ENCODE results near the gene SLC35G6.
"Not testable (repeated sequence)": the region's sequence is repeated elsewhere in the genome, so short reads cannot be mapped to it uniquely, and the experiment has no call there.

SLC35G6 gene

GRCh38 chr17:7460850-7461660 lies 20.2 kb upstream of the SLC35G6 start:
- DNase-seq = no peak

DNA sequence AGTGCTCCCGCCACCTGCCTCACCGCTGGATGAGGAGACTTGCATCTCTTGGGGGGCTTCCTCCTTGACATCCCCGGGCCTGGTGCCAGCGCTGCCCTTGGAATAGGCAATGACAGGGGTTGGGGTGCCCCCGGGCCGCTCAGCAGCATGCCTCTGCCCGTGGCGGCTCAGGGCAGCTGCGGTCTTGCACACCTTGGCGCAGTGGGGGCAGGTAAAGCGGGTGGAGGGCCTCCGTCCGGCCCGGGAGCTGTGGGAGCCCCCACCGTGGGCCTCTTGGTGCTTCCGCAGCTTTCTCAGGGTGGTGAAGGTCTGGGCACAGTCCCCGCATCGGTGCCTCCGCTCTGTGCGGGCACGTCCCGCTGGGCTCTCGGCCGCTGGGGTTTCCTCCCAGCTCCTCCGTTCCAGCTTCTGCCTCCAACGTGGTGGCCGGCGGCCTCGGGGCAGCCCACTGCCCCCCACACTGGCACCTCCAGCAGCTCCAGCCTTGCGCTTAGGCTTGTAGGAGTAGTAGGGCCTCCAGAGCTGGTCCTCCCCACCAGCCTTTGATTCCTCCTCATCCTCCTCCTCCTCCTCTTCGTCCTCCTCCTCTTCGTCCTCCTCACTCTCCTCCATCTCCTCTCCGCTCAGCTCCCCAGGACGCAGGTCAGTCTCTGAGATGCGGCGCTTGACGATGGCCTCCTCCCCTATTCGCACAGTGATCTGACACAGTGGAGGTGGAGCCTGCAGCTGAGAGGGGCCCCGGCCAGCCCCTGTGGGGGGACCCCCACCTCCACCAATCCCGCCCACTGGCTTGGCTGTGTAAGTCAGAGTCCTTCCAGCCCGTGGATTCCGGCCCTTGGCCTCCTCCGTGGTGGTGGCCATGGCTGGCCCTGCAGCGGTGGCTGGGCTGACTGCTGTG lies 18.5 kb upstream of the SLC35G6 start:
- DNase-seq = no peak

DNA sequence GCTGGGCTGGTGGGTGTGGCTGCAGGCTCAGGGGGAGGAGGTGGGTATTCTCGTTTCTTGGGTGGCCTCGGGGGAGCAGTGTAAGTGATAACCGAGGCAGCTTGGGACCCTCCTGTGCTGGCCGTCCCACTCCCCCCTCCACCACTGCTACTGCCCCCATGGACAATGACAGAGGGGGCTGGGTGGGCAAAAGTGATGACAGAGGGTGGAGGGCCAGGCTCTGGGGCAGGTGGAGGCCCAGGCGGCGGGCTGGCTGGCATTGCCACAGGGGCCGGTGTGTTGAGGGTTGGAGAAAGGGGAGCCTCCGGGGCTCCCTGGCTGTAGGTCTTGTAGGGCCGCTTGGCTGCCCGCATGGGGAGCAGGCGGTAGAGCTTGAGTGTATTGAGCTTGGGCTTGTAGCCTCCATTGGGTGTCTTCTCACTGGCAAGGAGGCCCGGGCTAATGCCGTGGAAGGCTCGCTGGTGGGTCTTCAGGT lies 17.8 kb upstream of the SLC35G6 start:
- DNase-seq = no peak

DNA sequence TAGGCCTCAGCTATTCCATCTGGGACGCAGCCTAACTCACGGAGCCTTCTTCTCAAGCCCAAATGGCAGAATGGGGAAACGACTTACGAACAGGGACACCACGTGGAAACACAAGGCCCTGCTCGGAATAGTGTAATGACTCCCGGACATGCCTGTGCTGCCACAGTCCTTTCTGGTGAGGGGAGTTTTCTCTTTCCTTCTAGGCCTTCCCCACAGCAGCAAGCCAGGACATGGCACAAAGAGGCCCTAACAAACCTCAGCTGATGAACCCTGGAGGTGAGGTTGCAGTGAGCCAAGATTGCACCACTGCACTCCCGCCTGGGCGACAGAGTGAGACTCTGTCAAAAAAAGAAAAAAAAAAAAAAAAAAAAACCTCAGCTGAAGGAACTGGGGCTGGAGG lies 17.2 kb upstream of the SLC35G6 start:
- no peak for DNase-seq

- no peak for DNase-seq
Observed at GRCh38 chr17:7465597-7466275, 15.5 kb upstream of the SLC35G6 start.

GRCh38 chr17:7466318-7466638 lies 15.0 kb upstream of the SLC35G6 start:
- no peak for DNase-seq

DNA sequence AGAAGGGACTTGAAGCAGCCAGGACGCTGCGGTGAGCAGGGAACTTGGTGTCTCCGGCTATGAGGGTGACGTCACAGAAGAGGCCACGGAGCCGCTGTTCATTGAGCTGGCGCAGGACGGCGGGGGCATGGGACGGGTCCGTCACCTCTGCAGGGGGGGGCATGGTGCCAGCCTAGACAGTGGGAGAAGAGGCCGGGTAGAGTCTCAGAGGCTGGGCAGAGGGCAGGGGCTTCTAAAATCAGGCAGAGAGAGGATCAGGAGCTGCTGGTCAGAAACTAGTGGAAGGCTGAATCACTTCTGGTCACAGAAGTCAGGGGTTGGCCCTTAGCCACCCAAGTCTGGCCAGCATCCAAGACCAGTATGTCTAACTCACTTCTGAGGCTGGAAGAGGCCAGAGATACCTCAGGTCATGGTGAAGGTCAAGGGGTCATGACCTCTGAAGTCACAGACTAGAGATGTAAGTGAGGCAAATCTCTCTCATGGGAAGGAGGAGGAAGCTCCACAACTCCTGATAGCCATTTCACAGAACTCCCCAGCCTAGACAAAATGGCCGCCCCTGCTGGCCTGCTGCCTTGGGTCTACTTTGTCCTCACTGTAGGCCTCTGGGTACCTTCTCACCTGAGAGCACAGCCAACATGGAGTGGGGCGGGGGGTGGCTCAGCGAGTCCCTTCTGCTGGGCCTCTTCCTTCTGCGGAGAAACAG lies 14.5 kb upstream of the SLC35G6 start:
- DNase-seq = no peak

DNA sequence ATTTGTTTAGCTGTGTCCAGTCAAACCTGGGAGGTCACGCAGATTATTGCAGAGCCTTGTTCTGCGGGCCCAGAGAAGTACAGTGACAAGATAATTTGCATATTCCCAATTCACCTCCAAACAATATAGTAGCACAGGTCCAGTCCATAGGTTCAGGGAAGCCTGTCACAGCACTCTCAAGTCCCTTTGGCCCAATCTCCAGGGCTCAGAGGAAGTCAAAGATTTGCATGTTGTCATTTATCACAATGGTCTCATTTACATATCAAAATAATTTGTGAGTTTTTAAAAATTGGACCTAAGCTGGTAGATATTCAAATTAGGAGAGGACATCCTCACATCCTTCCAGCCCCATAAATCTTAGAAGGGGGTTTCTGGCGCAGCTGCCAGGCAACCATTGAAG lies 13.7 kb upstream of the SLC35G6 start:
- no peak for DNase-seq

DNA sequence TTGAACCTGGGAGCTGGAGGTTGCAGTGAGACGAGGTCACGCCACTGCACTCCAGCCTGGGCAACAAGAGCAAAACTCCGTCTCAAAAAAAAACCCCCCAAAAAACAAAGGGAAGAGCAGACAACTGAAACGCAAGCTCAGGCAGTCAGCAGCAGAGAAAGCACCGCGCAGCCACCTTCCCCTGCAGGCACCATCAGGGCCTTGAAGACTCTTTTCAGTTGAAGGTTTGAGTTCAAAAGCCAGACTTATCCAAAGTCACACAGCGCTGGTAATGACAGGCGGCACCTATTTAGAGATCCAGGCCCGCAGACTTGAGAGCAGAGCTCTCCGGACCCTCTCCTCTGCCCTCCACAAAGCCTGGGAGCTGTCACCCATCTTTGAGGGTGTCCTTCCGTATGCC lies 13.0 kb upstream of the SLC35G6 start:
- DNase-seq = no peak

DNA sequence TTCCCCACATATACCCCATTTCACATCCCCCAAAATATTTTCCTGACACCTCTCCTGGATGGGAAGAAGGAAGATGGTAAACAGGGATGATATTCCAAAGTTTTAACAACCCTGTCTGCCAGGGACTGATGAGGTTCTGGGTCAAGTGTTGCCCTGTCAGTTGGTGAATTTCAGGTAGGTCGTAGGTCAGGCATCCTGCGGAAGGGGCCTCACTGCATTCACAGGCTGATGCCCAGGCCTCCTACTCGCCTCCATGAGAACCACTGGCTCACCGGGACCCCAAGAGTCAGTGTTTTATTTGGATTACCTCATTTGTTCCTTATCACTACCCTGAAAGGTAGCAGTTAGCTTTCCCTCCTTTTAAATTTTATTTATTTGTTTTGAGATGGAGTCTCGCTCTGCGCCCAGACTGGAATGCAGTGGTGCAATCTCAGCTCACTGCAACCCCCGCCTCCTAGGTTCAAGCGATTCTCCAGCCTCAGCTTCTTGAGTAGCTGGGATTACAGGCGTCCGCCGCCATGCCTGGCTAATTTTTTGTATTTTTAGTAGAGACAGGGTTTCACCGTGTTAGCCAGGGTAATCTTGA lies 12.3 kb upstream of the SLC35G6 start:
- no peak for DNase-seq

DNA sequence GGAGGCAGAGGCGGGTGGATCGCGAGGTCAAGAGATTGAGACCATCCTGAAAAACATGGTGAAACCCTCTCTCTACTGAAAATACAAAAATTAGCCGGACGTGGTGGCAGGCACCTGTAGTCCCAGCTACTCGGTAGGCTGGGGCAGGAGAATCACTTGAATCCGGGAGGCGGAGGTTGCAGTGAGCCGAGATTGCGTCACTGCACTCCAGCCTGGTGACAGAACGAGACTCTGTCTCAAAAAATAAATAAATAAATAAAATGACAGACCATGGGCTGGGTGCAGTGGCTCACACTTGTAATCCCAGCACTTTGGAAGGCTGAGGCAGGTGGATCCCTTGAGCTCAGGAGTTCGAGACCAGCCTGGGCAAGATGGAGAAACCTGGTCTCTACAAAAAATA lies 11.4 kb upstream of the SLC35G6 start:
- not testable (repeated sequence) for DNase-seq

- DNase-seq = not testable (repeated sequence)
Observed at GRCh38 chr17:7470457-7470973, 10.7 kb upstream of the SLC35G6 start.

DNA sequence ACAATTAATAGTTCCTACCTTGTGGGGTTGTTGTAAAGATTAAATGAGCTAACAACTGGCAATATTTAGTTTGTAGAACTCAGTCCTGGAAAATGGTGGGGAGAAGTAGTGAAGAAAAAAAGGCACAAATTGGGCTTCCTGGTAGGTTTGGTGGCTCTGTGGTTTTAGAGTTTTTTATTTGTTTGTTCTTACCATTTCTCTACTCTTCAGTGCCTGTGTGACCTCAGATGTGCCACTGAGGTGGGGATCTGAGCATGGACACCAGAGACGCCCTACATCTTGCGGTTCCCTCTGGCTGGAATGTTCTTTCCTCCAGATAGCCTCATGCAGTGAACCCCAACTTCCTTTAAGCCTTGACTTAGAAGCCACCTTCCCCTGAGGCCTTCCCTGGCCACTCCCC lies 9.5 kb upstream of the SLC35G6 start:
- no peak for DNase-seq

- DNase-seq = not testable (repeated sequence)
Observed at GRCh38 chr17:7474767-7475166, 6.5 kb upstream of the SLC35G6 start.

DNA sequence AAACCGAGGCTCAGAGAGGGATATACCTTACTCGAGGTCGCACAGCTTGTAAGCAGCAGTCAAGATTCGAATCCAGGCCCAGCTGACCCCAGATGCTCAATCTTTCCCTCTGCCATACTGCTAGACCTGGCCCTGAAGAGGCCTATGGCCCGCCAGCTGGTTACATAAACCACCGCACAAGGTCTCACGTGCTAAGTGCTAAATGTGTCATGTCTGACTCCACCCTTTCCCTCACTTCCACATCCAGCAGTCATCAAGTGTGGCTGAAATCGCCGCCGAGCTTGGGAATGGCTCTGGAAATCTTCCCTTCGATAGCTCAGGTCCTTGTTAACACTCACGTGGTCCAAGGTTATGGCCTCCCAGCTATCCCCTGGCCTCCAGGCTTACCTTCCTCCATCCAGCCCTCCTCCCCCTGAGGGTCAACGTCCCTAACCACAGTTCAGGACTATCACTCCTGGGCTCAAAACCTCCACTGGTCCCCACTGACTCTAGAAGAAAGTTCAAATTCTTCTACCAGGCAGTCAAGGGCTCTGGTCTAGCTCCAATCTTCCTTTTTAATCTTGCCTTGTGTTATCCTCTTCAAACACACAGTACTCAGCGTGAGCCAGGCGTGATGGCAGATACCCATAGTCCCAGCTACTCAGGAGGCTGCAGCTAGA lies 5.4 kb upstream of the SLC35G6 start:
- no peak for DNase-seq

DNA sequence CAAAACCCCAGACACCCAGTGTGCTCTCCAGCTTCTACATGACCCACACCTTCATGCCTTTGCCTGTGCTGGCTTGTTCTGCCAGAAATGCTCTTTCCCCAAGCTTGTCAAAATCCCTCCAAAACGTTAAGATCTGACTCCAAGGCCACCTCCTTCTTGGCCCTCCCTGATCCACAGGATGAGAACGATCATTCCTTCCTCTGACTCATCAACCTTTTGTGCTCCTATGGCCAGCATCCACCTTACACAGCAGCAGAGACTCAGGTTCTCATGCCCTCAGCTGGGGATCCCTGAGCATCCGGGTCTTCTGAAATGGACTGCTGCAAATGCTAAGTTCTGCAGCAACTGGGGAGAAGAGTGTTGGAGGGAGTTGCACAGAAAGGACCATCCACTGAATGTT lies 4.8 kb upstream of the SLC35G6 start:
- DNase-seq = no peak

- no peak for DNase-seq
Observed at GRCh38 chr17:7476951-7477350, 4.3 kb upstream of the SLC35G6 start.

GRCh38 chr17:7477392-7478275 lies 3.6 kb upstream of the SLC35G6 start:
- DNase-seq = no peak

DNA sequence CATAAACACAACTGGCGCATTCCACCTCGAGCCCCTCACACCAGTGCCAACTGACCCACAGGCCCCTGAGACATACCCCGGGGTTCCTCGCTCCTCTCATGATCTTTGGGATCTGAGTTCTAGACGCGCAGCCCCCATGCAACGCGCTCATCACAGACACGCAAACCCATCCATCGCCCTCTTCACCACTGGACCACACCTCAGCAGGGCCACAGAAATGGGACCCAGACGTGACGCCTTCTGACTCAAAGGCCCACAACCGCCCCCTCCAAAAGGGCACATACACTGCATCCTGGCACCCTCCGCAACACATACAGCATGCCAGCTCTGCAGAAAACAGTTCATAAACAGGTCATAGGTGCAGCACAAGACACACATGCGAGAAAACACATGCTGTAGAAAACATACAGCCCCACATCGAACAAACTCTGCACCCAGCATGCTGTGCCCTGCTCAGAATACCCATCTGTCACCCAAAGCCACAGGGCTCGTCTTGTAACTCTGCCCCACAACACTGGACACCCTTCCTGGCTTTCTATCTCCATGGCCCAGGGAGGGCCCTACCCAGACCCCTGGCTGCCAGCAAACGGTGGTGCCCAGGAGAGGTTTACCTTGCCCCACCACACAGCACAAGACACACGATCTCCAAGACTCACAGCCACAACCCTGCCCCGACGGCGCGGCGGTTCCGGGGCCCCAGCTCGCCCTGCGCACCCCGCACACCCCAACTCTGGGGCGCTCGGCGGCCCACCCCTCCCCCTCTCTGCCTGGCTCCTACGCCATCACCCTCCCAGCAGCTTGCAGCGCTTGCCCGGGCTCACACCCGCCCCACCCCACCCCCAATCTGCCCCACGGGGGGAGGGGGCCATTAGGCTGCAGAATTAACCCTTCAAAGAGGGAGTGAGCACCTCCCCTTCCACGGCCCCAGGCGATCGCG lies 2.7 kb upstream of the SLC35G6 start:
- DNase-seq = no peak

Data from DMS 273 treated with DMSO at 0.1 percent for 48 hours (cell line).